Karpas-422 (cell line): Measurements from ENCODE around the gene TBX15. TPM values are rescaled to one million over a fixed set of nuclear protein-coding genes. Genes with fewer than 3 reads are reported as not detected.

Source experiments
- DNase-seq: peaks from one replicate; pipeline ENCODE4 v3.0.0-alpha.2; 2015
- H2AFZ ChIP-seq: fragments of 200-600 bp; sonication (generic); 2 replicates; pipeline ENCODE4 v1.6.1; 2014; ENCODE audit warnings: antibody characterized with exemption, low read length, mixed read lengths
- H3K27ac ChIP-seq: fragments of 200-600 bp; sonication (generic); 2 replicates; pipeline ENCODE4 v1.5.1; 2014; ENCODE audit warnings: mild to moderate bottlenecking, low read length, moderate library complexity
- H3K27me3 ChIP-seq: fragments of 200-600 bp; sonication (generic); 2 replicates; pipeline ENCODE4 v1.6.1; 2014; ENCODE audit warnings: low read length, mixed read lengths
- H3K36me3 ChIP-seq: fragments of 200-600 bp; sonication (generic); 2 replicates; pipeline ENCODE4 v1.6.1; 2014; ENCODE audit warnings: low read length, mixed read lengths; ENCODE audit not compliant: insufficient read depth
- H3K4me1 ChIP-seq: fragments of 200-600 bp; sonication (generic); 2 replicates; pipeline ENCODE4 v1.6.1; 2014; ENCODE audit warnings: mild to moderate bottlenecking, low read length, mixed read lengths
- H3K4me2 ChIP-seq: fragments of 200-600 bp; sonication (generic); 2 replicates; pipeline ENCODE4 v1.6.1; 2014; ENCODE audit warnings: low read length, low read depth, mild to moderate bottlenecking; ENCODE audit not compliant: poor library complexity, severe bottlenecking
- H3K4me3 ChIP-seq: fragments of 200-600 bp; sonication (generic); 2 replicates; pipeline ENCODE4 v1.5.1; 2014; ENCODE audit warnings: mild to moderate bottlenecking, antibody characterized with exemption, low read length, mixed read lengths
- H3K79me2 ChIP-seq: fragments of 200-600 bp; sonication (generic); 2 replicates; pipeline ENCODE4 v1.6.1; 2014; ENCODE audit warnings: mild to moderate bottlenecking, low read length, mixed read lengths
- H3K9ac ChIP-seq: fragments of 200-600 bp; sonication (generic); 2 replicates; pipeline ENCODE4 v1.6.0; 2014; ENCODE audit warnings: low read length
- H3K9me2 ChIP-seq: fragments of 200-600 bp; sonication (generic), shearing (Covaris generic); replicated peaks from 2 replicates; pipeline ENCODE4 v1.6.0; 2014; ENCODE audit warnings: mild to moderate bottlenecking, low read length, moderate library complexity; ENCODE audit not compliant: insufficient read depth
- H3K9me3 ChIP-seq: fragments of 300-700, 200-600 bp; sonication (generic); 2 replicates; pipeline ENCODE4 v1.6.1; 2014; ENCODE audit warnings: low read length, mixed read lengths
- H4K20me1 ChIP-seq: fragments of 200-600 bp; sonication (generic); 2 replicates; pipeline ENCODE4 v1.6.1; 2014; ENCODE audit warnings: mild to moderate bottlenecking, antibody characterized with exemption, low read length, low read depth; ENCODE audit not compliant: insufficient read depth
- total RNA-seq: library from RNA; depleted of rRNA; stranded (reverse); fragments of >200 nt; shearing (Covaris generic); gene quantifications from 2 replicates; pipeline ENCODE4 v1.2.3, GENCODE V29; 2014; ENCODE audit warnings: low replicate concordance

TBX15 gene
- total RNA-seq, 1 experiment from 2014 or later, result not detected

DNA sequence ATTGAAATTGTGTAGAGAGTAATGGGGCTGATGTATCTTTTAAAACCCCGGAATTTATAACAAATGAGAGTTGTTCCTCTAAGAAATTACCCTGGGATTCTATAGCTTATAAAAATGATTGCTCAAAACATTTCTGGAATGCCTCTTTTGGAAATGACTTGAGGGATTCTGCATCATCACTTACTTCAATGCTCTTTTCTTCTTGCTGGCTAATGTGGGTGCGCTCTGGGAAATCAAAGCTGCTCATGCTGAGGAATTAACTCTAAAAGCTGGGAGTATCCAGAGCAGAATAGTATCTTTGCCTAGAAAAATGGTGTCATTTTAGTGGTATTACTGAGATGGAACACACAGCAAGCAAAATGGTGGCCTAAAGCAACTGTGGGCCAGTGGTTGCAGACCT is 23.0 kb upstream of the TBX15 start:
- DNase-seq, result no peak
- Histone ChIP-seq H3K9me2 (no peaks in the 10 kb centered on the region), H3K4me2 (no peak overlapping the region), H3K9ac (no peak overlapping the region), H3K4me3 (no peak overlapping the region), H3K27ac (no peak overlapping the region), H4K20me1 (no peaks in the 10 kb centered on the region), H3K79me2 (no peaks in the 10 kb centered on the region), H3K4me1 (no peaks in the 10 kb centered on the region), H3K36me3 (no peaks in the 10 kb centered on the region), H3K27me3 (no peaks in the 10 kb centered on the region), H3K9me3 (no peaks in the 10 kb centered on the region), H2AFZ (no peak overlapping the region)

DNA sequence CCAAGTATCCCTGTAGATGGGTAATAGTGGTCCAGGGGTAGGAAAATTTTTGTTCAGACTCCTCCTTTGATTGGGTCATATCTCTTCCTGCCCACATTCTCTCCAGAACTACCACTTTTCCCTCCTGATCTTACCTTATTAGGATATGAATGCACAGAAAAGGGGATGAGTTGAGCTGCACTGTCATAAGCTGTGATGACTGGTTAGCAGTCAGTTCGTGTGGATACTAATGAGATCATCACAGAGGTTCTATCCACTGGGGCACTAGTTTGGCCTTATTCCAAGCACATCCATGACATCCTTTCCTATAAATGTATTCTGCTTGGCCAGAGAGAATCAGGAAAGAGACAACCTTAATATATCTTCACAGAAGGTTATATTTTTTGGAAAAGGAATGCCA is 22.1 kb upstream of the TBX15 start:
- Histone ChIP-seq H3K27ac (no peak overlapping the region), H3K27me3 (no peaks in the 10 kb centered on the region), H4K20me1 (no peaks in the 10 kb centered on the region), H3K4me1 (no peaks in the 10 kb centered on the region), H3K9ac (no peak overlapping the region), H3K4me2 (no peak overlapping the region), H3K36me3 (no peaks in the 10 kb centered on the region), H3K9me2 (no peaks in the 10 kb centered on the region), H3K79me2 (no peaks in the 10 kb centered on the region), H3K9me3 (no peaks in the 10 kb centered on the region), H3K4me3 (no peak overlapping the region), H2AFZ (no peak overlapping the region)
- no peak for DNase-seq

DNA sequence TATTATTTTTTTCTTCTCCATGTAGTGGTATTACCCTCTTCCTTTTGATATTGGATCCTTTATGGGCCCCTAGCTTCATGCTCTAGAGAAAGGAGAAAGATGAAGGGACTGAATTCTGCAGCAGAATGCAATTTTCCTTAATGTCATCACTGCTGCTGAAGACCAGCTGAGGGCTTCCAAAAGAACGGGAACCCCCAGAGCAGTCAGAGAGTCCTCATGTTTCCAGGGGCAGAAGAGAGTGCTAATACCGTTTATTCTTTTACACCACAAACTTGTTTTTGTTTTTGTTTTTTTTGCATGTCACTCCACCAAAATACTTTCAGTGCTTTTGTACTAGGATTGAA is 21.1 kb upstream of the TBX15 start:
- H4K20me1 ChIP-seq, result no peaks in the 10 kb centered on the region
- no peak for DNase-seq
- no peaks in the 10 kb centered on the region for H3K36me3 ChIP-seq
- no peak overlapping the region for H3K4me2 ChIP-seq
- no peak overlapping the region for H3K4me3 ChIP-seq
- H3K9me2 ChIP-seq, result no peaks in the 10 kb centered on the region
- H3K27me3 ChIP-seq, result no peaks in the 10 kb centered on the region
- H3K9ac ChIP-seq, result no peak overlapping the region
- no peaks in the 10 kb centered on the region for H3K9me3 ChIP-seq
- no peak overlapping the region for H2AFZ ChIP-seq
- H3K4me1 ChIP-seq, result no peaks in the 10 kb centered on the region
- H3K79me2 ChIP-seq, result no peaks in the 10 kb centered on the region
- no peak overlapping the region for H3K27ac ChIP-seq

DNA sequence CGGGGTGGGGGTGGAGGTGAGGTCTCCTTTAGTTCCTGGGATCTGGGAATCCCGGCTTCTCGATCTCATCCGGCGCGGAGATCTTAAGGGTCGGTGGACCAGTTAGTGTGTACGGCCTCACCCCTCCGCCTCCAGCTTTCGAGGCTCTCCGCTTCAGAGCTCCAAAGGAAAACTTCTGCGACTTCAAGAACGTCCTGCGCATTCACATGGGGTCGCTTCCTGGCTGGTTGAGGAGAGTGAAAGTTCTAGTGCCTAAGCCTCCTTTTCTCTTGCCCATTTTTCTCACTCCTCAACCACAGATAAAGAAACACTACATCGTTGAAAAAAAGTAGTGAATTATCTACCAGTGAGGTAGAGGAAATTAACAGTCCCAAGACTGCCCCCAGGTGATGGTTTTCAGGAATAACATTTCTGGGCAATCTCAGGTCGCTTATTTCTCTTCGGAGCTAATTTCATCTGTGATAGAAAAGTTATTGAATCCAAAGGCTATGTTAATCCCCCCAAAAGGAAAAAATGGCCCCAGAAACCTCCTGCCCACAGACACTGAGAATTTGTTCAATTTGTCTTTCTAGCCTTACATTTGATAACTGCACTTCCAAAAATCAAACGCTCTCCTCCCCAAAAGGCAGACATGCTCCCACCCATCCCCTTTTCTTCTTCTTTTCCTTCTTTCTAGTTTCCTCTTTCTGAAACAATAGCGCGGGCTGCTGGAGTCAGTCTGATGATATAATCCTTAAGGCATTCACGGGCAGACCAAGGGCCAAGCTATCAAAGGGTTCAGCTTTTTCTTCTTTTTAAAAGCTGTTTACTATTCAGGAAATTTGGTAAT is 20.6 kb upstream of the TBX15 start:
- Histone ChIP-seq H3K27me3 (no peaks in the 10 kb centered on the region), H3K27ac (no peak overlapping the region), H3K36me3 (no peaks in the 10 kb centered on the region), H3K9ac (no peak overlapping the region), H3K4me2 (no peak overlapping the region), H3K4me1 (no peaks in the 10 kb centered on the region), H3K9me3 (no peaks in the 10 kb centered on the region), H3K4me3 (no peak overlapping the region), H3K9me2 (no peaks in the 10 kb centered on the region), H4K20me1 (no peaks in the 10 kb centered on the region), H3K79me2 (no peaks in the 10 kb centered on the region), H2AFZ (no peak overlapping the region)
- peak; percentile 73 for DNase-seq

DNA sequence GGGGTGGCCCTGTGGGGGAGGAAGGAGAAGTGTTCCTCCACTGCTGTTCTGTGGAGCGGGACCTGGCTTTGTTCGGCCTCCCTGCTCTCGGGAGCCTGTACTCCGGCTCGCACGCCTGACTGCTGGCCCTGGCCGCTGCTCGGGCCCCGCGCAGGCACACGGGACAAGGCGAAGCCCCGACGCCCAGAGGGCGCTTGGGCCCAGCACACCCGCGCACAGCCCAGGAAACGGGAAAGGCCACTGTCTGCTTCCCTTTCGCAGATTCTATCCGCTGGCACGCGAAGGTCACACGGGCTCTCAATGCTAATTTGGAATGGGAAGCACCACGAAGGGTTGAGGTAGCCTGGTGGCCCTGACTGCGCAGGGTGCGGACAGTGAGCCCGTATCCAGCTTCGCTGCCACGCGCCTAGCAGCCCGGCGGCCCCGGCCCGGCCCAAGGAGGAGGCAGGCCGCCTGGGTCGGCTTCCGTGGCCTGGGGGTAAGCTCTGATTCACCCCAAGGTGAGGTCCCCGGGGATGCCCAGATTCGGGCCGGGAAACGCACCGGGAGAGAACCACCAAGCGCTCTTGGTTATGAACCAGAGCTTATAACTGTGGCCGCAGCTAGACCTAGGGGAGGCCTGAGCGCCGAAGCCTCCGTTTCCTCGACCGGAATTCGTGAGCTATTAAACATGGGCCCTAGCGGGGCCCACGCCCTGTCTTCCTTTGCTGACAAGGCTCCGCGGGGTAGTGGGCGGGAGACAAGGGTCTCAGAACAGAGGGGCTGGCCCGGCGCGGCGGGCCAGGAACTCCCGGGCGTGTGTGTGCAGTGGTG is 19.7 kb upstream of the TBX15 start:
- no peak for DNase-seq
- no peaks in the 10 kb centered on the region for H3K9me3 ChIP-seq
- H4K20me1 ChIP-seq, result no peaks in the 10 kb centered on the region
- H2AFZ ChIP-seq, result no peak overlapping the region
- H3K79me2 ChIP-seq, result no peaks in the 10 kb centered on the region
- H3K36me3 ChIP-seq, result no peaks in the 10 kb centered on the region
- H3K4me1 ChIP-seq, result no peaks in the 10 kb centered on the region
- no peak overlapping the region for H3K9ac ChIP-seq
- H3K27me3 ChIP-seq, result no peaks in the 10 kb centered on the region
- no peaks in the 10 kb centered on the region for H3K9me2 ChIP-seq
- no peak overlapping the region for H3K4me3 ChIP-seq
- H3K4me2 ChIP-seq, result no peak overlapping the region
- no peak overlapping the region for H3K27ac ChIP-seq

DNA sequence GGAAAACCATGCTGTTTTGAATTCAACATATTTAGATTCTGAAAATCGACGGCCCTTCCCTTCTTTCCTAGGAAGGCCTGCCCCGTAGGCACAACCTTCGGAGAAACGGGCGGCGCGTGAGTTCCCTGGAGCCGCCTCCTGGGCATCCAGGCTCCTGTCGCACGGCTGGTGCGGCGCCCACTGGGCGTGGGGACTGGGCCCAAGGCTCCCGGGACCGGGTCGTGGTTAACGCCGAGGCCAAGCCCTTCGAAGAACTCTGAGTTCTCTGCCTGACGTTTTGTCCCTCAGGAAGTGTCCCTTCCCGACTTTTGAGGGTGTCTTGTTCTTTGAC is 19.2 kb upstream of the TBX15 start:
- no peaks in the 10 kb centered on the region for H3K79me2 ChIP-seq
- H3K4me2 ChIP-seq, result no peak overlapping the region
- H4K20me1 ChIP-seq, result no peaks in the 10 kb centered on the region
- H3K36me3 ChIP-seq, result no peaks in the 10 kb centered on the region
- H3K9me2 ChIP-seq, result no peaks in the 10 kb centered on the region
- H3K9me3 ChIP-seq, result no peaks in the 10 kb centered on the region
- DNase-seq, result no peak
- no peaks in the 10 kb centered on the region for H3K4me1 ChIP-seq
- H3K27me3 ChIP-seq, result no peaks in the 10 kb centered on the region
- no peak overlapping the region for H2AFZ ChIP-seq
- H3K4me3 ChIP-seq, result no peak overlapping the region
- no peak overlapping the region for H3K9ac ChIP-seq
- no peak overlapping the region for H3K27ac ChIP-seq

DNA sequence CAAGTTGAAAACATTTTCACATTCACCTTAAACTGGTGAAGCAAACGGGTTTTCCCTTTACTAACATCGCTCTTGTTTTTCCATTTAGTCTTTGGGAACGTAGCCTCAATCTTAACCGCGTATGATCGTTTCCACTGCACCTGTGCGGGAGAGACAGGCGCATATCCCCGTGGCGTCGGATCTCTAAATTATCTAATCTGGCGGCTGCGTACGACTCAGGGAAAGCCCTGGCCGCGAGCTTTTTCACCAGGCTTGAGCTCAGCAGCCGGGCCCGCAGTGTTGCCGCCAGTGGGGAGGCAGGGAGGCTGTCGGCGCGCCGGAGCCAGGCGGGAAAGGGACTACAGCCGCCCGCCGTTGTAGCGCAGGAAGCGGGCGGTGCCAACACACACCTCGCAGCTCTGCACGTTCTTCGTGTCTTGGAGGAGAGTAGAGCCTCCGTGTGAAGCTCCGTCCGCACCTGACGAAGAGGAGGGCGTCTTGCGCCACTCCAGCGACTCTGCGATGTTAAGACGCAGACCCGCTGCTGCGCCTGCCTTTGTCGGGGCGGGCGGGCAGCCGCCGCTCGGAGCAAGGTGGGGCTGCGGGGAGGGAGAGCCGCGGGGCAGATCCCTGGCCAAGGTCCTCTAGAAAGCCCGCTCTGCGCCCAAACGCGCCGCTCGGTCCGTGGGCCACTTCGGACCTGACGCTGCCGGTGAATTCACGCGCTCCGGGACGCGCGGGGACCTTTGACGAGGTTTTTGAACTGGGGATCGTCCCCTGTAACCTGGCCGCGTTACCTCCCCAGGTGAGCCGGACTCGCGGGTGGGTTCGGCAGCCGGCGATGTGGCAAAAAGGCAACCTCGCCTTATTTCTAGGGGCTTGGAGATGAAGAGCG is 18.5 kb upstream of the TBX15 start:
- no peaks in the 10 kb centered on the region for H4K20me1 ChIP-seq
- no peaks in the 10 kb centered on the region for H3K27me3 ChIP-seq
- H3K9me2 ChIP-seq, result no peaks in the 10 kb centered on the region
- H3K9ac ChIP-seq, result no peak overlapping the region
- no peak overlapping the region for H3K27ac ChIP-seq
- DNase-seq, result no peak
- H2AFZ ChIP-seq, result no peak overlapping the region
- no peak overlapping the region for H3K4me2 ChIP-seq
- H3K36me3 ChIP-seq, result no peaks in the 10 kb centered on the region
- no peaks in the 10 kb centered on the region for H3K4me1 ChIP-seq
- no peak overlapping the region for H3K4me3 ChIP-seq
- H3K9me3 ChIP-seq, result no peaks in the 10 kb centered on the region
- no peaks in the 10 kb centered on the region for H3K79me2 ChIP-seq
